Measurements from ENCODE around the gene DAD1.

DAD1 gene

GRCh38 chr14:22533739-22534359 is 55.2 kb downstream of the DAD1 start:
- ChIA-PET POLR2A (interaction anchor here (1.2 kb wide), 1 partner anchor 9 kb away, joined by 3 read pairs; no protein-coding TSS in a partner anchor), CTCF (interaction anchor here (0.6 kb wide), 3 partner anchors 506 to 709 kb away, joined by 3 read pairs; no protein-coding TSS in a partner anchor)
- Histone ChIP-seq H3K27ac (ENCODE audit: extremely low read depth, low read depth, low read length) (no peak overlapping the region), H3K4me1 (ENCODE audit: control insufficient read depth, insufficient read depth, low read length) (0 out of 2 replicates have a peak, but pooled peaks cover 2% of the 10 kb centered on the region), H3K36me3 (ENCODE audit: control insufficient read depth in 2 of 2, insufficient read depth in 1 of 2, low read length in 2 of 2) (no peaks in the 10 kb centered on the region), H3K9me3 (ENCODE audit: control insufficient read depth, insufficient read depth, low read depth, low read length) (no peaks in the 10 kb centered on the region), H3K4me3 (ENCODE audit: low read depth, low read length) (no peak overlapping the region)
- no peak for TF ChIP-seq ZNF214 (tag by site-specific recombination; IDR thresholded peaks at IDR 0.05; ENCODE audit: borderline replicate concordance)
- no peak for TF ChIP-seq ZNF639 (tag by site-specific recombination; IDR thresholded peaks at IDR 0.05)
- no peak for TF ChIP-seq ZNF350 (tag by site-specific recombination; IDR thresholded peaks at IDR 0.05)
- no peak for TF ChIP-seq ZBTB7A (tag by site-specific recombination; IDR thresholded peaks at IDR 0.05; ENCODE audit: low read depth)
- TF ChIP-seq PRDM6 (tag by site-specific recombination; IDR thresholded peaks at IDR 0.05): no peak
- TF ChIP-seq EGR2 (tag by site-specific recombination; IDR thresholded peaks at IDR 0.05; ENCODE audit: low read depth): no peak
- TF ChIP-seq KLF16 (tag by site-specific recombination; IDR thresholded peaks at IDR 0.05): no peak
- TF ChIP-seq ZFP3 (tag by site-specific recombination; IDR thresholded peaks at IDR 0.05; ENCODE audit: low read depth): no peak
- no peak for TF ChIP-seq ZNF610 (tag by site-specific recombination; IDR thresholded peaks at IDR 0.05; ENCODE audit: borderline replicate concordance)
- no peak for TF ChIP-seq ZBTB8A (tag by site-specific recombination; IDR thresholded peaks at IDR 0.05)
- no peak for TF ChIP-seq ZNF10 (tag by site-specific recombination; IDR thresholded peaks at IDR 0.05)
- TF ChIP-seq ZNF777 (tag by site-specific recombination; IDR thresholded peaks at IDR 0.05; ENCODE audit: borderline replicate concordance): no peak
- no peak for TF ChIP-seq ZNF266 (tag by site-specific recombination; IDR thresholded peaks at IDR 0.05; ENCODE audit: low read depth)
- TF ChIP-seq ZNF37A (tag by site-specific recombination; IDR thresholded peaks at IDR 0.05): no peak
- TF ChIP-seq ZNF416 (tag by site-specific recombination; IDR thresholded peaks at IDR 0.05): no peak
- TF ChIP-seq ZEB2 (tag by site-specific recombination; IDR thresholded peaks at IDR 0.05): no peak
- TF ChIP-seq ZNF704 (tag by site-specific recombination; IDR thresholded peaks at IDR 0.05): no peak
- TF ChIP-seq ZNF473 (tag by site-specific recombination; IDR thresholded peaks at IDR 0.05): no peak

GRCh38 chr14:22533057-22533704 is 55.8 kb downstream of the DAD1 start:
- Histone ChIP-seq H3K27ac (ENCODE audit: extremely low read depth, low read depth, low read length) (no peak overlapping the region), H3K4me1 (ENCODE audit: control insufficient read depth, insufficient read depth, low read length) (0 out of 2 replicates have a peak, but pooled peaks cover 2% of the 10 kb centered on the region), H3K36me3 (ENCODE audit: control insufficient read depth in 2 of 2, insufficient read depth in 1 of 2, low read length in 2 of 2) (no peaks in the 10 kb centered on the region), H3K9me3 (ENCODE audit: control insufficient read depth, insufficient read depth, low read depth, low read length) (no peaks in the 10 kb centered on the region), H3K4me3 (ENCODE audit: low read depth, low read length) (no peak overlapping the region)
- no peak for TF ChIP-seq ZNF518A (tag by site-specific recombination; conservative IDR thresholded peaks at IDR 0.05; ENCODE audit: low read depth)
- TF ChIP-seq ZNF529 (tag by site-specific recombination; IDR thresholded peaks at IDR 0.05; ENCODE audit: insufficient replicate concordance): no peak
- TF ChIP-seq ZNF747 (tag by site-specific recombination; IDR thresholded peaks at IDR 0.05): no peak
- TF ChIP-seq ZFP3 (tag by site-specific recombination; IDR thresholded peaks at IDR 0.05; ENCODE audit: low read depth): no peak
- TF ChIP-seq ZNF132 (tag by site-specific recombination; IDR thresholded peaks at IDR 0.05; ENCODE audit: borderline replicate concordance): no peak
- POLR2A ChIA-PET: interaction anchor here (1.2 kb wide), 1 partner anchor 9 kb away, joined by 3 read pairs; no protein-coding TSS in a partner anchor
- CTCF ChIA-PET: interaction anchor here (0.6 to 1.5 kb wide), 4 partner anchors 16 to 681 kb away, joined by 3 to 6 read pairs (median 3); no protein-coding TSS in a partner anchor
